Skin epidermis (tissue), 12 donors: ENCODE results near the gene GNB1L.

Experiments
- H3K27ac ChIP-seq, 21 experiments: fragments of 200-600 bp; sonication (generic) in 11 of 21; one replicate each; pipeline ENCODE4 v1.5.0; 2020; ENCODE audit warnings: mild to moderate bottlenecking in 3 of 21, inconsistent platforms in 2 of 21, moderate library complexity in 2 of 21
- H3K4me3 ChIP-seq, 7 experiments: fragments of 200-600 bp; sonication (generic) in 2 of 7; one replicate each; pipeline ENCODE4 v1.5.0; 2020; ENCODE audit warnings: inconsistent platforms in 2 of 7, mild to moderate bottlenecking in 2 of 7, moderate library complexity in 1 of 7

GNB1L gene

GRCh38 chr22:19737846-19738663, 116.6 kb downstream of the GNB1L start:
- H3K27ac ChIP-seq: no peak overlapping the region
- no peak overlapping the region for H3K4me3 ChIP-seq

DNA sequence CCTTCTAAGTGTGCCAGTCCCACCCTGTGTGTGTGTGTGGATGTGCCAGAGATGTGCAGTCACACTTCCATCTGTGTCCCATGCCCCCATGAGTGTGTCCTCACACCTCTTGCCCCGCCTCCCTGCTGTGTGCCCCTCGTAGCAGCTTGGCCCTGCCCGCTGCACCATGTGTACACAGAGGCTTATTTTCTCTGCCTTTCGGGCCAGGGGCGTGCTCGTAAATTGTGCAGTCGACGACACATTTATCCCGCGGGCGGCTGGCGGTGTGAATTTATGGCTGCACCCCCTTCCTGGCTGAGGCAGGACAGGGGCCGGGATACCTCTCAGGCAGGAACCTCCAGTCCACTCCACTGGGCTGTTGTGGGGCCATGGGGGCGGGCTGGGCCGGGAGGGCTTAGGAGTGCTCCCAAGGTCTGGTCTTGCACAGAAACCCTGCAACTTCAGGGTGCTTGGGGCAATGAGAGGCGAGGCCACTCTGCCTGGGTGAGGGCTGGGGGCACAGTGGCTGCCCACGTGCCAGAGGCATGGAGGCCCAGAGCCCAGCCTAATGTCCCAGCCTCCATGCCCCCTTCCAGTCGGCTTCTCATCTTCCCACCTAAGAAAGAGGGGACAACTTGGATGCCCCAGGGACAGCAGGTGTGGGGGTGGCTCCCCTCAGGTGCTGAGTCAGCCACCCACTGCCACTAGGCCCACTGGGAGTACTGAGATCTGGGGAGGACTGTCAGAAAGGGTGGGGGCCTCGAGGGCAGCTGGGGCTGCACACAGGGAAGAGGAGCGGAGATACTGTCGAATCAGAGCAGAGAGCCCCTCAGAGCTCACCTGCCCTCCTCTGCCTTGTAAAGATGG, 118.8 kb downstream of the GNB1L start:
- Histone ChIP-seq H3K27ac (no peak overlapping the region), H3K4me3 (no peak overlapping the region)

DNA sequence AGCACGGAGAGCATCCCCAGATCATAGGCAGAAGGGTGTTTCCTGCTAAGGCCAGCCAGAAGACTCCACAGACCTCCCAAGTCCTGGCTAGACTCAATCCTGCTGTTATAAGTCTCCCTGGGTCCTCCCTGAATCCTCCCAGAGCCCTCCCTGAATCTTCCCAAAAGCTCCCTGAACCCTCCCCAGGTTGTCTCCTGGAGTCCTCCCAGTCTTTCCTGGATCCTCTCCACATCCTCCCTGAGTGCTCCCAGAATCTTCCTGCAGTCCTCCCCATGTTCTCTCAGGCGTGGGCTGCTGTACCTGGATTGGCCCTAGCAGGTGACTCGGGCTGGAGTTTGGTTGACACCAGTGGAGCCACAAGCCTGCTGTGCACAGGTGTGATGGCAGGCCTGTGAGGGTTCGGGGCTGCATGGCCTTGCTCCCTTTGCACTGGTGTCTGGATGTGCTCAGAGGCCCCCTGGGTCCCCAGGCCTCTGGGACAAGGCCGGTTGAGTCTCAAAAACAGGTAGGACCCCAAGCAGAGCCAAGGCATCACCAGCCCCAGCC, 119.8 kb downstream of the GNB1L start:
- H3K4me3 ChIP-seq: no peak overlapping the region
- H3K27ac ChIP-seq: no peak overlapping the region

DNA sequence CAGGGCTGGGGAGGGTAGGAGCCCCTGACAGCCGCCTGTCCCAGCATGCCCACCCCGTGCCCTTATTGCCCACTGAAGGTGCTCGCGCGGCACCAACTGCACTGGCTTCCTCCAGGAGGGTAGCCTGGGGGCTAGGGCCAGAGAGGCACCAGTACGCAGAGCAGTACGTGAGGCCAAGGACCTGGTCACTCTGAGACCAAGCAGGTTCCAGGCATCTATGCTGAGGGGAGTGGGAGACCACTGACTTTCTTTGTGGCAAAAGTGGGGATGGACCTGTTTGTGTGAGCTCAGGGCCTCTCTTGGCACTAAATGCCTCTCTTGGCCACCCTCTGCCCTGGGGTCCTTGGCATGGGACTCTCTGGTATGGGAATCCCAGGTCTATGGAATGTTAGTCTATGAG, 120.5 kb downstream of the GNB1L start:
- no peak overlapping the region for H3K27ac ChIP-seq
- no peak overlapping the region for H3K4me3 ChIP-seq

DNA sequence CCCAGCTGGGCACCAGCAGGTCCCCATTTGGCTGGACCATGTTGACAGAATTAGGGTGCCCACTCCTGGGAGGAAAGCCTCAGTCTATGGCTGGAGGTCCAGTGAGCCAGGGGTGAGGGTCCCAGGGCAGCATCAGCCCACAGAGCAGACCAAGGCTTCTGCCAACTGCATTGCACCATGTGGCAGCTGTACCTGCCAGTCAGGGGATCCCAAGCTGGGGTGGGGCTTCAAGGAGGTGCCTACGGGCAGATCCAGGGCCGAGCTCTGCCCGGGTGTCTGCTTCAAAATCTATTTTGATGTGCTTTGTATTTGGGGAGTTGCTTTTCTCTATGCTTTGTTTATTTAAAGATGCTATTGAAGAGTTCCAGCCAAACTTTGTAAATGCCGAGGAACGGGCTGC, 120.9 kb downstream of the GNB1L start:
- Histone ChIP-seq H3K27ac (no peak overlapping the region), H3K4me3 (no peak overlapping the region)
